MM.1S (cell line): ENCODE measurements around the gene NDUFS4.

ENCODE experiments used
- EZH2 ChIP-seq: fragments of 300-600 bp; sonication (generic); optimal IDR thresholded peaks from 2 replicates; pipeline ENCODE3; 2017; ENCODE audit warnings: low read depth, mild to moderate bottlenecking, antibody characterized with exemption, low read length, mixed read lengths
- EZH2phosphoT487 ChIP-seq: fragments of 300-600 bp; sonication (generic); IDR thresholded peaks from 2 replicates; pipeline ENCODE4 v1.6.1; 2018; ENCODE audit warnings: antibody characterized with exemption, low read length
- TF ChIP-seq, protein P1 (sequence below): fragments of 300-600 bp; sonication (generic); IDR thresholded peaks from 2 replicates; pipeline ENCODE4 v1.5.1; 2016; ENCODE audit warnings: antibody characterized with exemption, low read length, mixed read lengths

DNA sequence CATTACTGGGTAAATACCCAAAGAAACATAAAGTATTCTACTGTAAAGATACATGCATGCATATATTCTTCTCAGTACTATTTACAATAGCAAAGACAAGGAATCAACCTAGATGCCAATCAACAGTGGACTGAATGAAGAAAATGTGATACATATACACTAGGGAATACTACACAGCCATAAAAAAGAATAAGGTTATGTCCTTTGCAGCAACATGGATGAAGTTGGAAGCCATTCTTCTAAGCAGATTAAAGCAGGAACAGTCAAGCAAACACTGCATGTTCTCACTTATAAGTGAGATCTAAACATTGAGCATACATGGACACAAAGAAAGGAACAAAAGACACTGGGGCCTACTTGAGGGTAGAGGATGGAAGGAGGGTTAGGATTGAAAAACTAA is 39.6 kb upstream of the NDUFS4 start:
- TF ChIP-seq, protein P1, sequence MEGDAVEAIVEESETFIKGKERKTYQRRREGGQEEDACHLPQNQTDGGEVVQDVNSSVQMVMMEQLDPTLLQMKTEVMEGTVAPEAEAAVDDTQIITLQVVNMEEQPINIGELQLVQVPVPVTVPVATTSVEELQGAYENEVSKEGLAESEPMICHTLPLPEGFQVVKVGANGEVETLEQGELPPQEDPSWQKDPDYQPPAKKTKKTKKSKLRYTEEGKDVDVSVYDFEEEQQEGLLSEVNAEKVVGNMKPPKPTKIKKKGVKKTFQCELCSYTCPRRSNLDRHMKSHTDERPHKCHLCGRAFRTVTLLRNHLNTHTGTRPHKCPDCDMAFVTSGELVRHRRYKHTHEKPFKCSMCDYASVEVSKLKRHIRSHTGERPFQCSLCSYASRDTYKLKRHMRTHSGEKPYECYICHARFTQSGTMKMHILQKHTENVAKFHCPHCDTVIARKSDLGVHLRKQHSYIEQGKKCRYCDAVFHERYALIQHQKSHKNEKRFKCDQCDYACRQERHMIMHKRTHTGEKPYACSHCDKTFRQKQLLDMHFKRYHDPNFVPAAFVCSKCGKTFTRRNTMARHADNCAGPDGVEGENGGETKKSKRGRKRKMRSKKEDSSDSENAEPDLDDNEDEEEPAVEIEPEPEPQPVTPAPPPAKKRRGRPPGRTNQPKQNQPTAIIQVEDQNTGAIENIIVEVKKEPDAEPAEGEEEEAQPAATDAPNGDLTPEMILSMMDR = no peak
- TF ChIP-seq EZH2 = no peak
- no peak for TF ChIP-seq EZH2phosphoT487
